ENCODE measurements around the gene RHEB. TPM values are rescaled to one million over a fixed set of nuclear protein-coding genes. Genes with fewer than 3 reads are reported as not detected.

The RHEB gene
- total RNA-seq, 2 experiments from 2014 or later = 62.0 to 64.6 TPM

DNA sequence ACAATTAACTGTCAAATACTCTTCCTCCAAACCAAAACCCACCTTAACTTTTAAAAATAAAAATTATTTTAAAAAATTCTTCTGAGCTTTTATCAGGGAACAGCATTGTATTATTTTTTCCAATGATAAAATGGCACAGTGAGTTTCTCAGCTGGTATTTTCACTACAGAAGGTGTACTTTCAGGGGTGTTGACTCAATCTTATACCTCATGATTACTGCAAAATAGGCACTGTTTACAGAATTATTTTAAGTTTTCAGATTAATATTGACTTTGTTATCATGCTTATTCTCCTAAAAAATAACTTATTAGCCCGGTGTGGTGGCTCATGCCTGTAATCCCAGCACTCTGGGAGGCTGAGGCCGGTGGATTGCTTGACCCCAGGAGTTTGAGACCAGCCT is 24.3 kb downstream of the RHEB start:
- Mint-ChIP-seq H3K4me1 (ENCODE audit: low read depth) (peaks cover 52% of the 10 kb centered on the region), H3K36me3 (peaks cover 2% of the 10 kb centered on the region), H3K9me3 (no peaks in the 10 kb centered on the region), H3K27me3 (no peaks in the 10 kb centered on the region), H3K4me3 (no peak overlapping the region), H3K27ac (no peak overlapping the region)
- no peak for DNase-seq
- intact Hi-C loops (cut with micrococcal nuclease) = no loop called here
- CTCF ChIA-PET = no interaction called here
- POLR2A ChIA-PET = no interaction called here

DNA sequence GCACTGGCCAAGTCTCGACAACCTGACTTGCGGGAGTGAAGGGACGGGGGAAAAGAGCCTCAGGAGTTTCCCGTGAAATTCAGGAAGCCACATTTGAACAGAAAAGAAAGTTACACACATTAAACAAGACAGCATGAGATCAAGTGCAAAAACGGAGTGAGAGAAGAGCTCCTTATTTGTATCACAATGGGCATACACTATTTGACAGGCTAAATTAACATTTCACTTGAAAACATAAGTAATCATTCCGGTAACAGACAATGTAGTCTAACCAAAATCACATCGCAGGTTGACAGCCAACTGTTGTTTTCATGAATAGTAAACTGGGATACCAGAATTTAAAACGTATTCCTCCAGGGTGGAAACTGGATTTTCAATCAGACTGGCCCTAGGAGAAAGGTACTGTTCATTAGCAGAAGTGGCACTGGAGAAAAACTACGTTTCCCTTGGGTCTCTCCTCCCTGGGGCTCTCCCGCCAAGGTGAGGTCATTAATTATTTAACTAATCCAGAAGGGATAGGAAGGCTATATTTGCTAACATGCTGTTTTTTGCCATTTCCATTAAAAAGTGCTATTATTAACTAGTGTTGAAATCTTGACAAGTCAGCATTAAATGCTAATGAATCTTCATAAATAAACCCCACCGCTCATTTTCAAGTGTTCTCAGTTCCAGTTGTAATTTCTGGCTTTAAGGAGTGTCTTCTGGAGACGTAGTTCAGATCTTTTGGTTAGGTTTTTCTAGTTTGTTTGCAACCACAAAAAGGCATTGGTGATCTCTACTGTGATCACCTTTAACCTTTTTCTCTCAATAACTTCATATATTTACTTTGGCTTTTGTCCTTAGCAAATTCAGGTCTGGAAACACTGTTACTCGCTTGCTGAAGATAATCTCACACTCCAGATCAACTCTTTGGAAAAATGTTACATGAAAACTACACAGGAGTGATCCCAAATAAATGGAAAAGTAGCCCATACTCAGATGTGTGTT is 25.1 kb downstream of the RHEB start:
- H3K4me3 Mint-ChIP-seq = no peak overlapping the region
- POLR2A ChIA-PET = no interaction called here
- H3K9me3 Mint-ChIP-seq = no peaks in the 10 kb centered on the region
- H3K36me3 Mint-ChIP-seq = peaks cover 4% of the 10 kb centered on the region
- intact Hi-C loops (cut with micrococcal nuclease) = no loop called here
- CTCF ChIA-PET = no interaction called here
- H3K4me1 Mint-ChIP-seq (ENCODE audit: low read depth) = peaks cover 48% of the 10 kb centered on the region
- no peak for DNase-seq
- no peak overlapping the region for H3K27ac Mint-ChIP-seq
- H3K27me3 Mint-ChIP-seq = no peaks in the 10 kb centered on the region

DNA sequence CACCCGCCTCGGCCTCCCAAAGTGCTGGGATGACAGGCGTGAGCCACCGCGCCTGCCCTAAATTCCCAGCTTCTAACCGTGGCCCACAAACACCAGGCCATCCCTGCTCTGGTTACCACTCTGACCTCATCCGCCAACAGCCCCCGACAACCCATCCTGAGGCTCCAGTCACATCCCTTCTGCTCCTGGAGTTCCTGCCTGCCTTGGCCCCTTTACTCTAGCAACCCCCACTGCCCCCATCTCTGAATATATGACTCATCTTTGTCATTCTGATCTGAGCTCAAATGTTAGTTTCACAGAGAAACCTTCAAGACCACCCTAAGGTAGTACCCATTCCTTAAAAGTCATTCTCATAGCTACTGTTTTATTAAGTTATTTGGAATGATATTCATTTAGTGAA is 26.6 kb downstream of the RHEB start:
- Mint-ChIP-seq H3K9me3 (no peaks in the 10 kb centered on the region), H3K4me1 (ENCODE audit: low read depth) (peaks cover 39% of the 10 kb centered on the region), H3K27ac (no peak overlapping the region), H3K36me3 (peaks cover 15% of the 10 kb centered on the region), H3K4me3 (no peak overlapping the region), H3K27me3 (no peaks in the 10 kb centered on the region)
- POLR2A ChIA-PET = no interaction called here
- CTCF ChIA-PET = interaction anchor here (1.7 kb wide), 1 partner anchor 15 kb away, joined by 3 read pairs; no protein-coding TSS in a partner anchor
- intact Hi-C loops (cut with micrococcal nuclease) = no loop called here
- no peak for DNase-seq

DNA sequence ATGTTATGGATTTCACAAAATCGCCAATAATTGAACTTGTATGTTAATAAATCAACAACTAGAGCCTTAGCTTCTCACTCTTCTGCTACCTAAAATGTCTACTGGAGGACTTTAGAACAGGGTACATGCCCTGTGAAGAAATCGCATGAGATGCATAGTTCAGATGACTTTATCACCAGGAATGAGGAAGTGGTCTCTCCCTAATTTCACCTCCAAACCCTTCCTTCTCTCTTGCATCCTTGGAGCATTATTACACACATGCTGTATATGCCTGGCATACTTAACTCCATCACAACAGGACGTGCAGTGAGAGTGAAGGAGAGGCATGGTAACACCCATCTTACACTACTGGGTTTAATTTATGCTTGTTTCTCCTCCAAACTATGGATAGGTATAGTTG is 27.8 kb downstream of the RHEB start:
- ChIA-PET CTCF (interaction anchor here (0.9 to 1.7 kb wide), 2 partner anchors 14 to 268 kb away, joined by 3 read pairs; no protein-coding TSS in a partner anchor), POLR2A (no interaction called here)
- H3K27me3 Mint-ChIP-seq = no peaks in the 10 kb centered on the region
- no peak for DNase-seq
- no peak overlapping the region for H3K4me3 Mint-ChIP-seq
- intact Hi-C loops (cut with micrococcal nuclease) = no loop called here
- peaks cover 28% of the 10 kb centered on the region for H3K4me1 Mint-ChIP-seq (ENCODE audit: low read depth)
- peaks cover 21% of the 10 kb centered on the region for H3K36me3 Mint-ChIP-seq
- no peaks in the 10 kb centered on the region for H3K9me3 Mint-ChIP-seq
- H3K27ac Mint-ChIP-seq = no peak overlapping the region

DNA sequence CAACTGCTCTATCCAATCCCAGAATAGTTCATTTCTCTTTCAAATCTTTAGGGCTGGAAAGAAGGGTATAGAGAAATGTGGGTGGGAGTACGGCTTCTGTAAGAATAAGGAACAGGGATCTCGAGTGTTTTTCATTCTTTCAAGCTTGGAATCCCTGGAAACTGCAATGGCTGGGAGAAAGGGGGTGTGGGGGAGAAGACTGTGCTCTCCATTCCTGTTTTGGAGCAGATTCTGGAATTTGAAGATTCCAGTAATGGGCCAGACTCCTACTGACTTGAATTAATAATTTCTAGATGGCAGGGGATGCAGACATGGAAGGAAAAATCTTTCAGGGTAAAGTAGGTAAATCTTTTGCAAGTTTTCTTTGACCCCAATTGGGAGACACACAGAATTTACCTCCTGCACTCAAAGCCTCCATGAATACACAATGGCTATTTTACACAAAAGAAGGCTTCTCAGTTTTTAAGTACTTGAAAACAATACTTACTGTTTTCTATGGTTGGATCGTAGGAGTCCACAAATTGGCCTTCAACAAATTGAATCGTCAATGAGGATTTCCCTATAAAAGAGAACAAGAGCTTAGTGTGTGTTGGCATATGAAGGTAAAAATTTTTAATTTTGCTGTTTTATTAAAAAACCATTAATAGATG is 29.1 kb downstream of the RHEB start:
- H3K27me3 Mint-ChIP-seq = no peaks in the 10 kb centered on the region
- intact Hi-C loops (cut with micrococcal nuclease) = no loop called here
- ChIA-PET POLR2A (no interaction called here), CTCF (interaction anchor here (0.9 kb wide), 1 partner anchor 269 kb away, joined by 3 read pairs; no protein-coding TSS in a partner anchor)
- H3K9me3 Mint-ChIP-seq = no peaks in the 10 kb centered on the region
- peaks cover 26% of the 10 kb centered on the region for H3K36me3 Mint-ChIP-seq
- DNase-seq = no peak
- H3K4me1 Mint-ChIP-seq (ENCODE audit: low read depth) = peaks cover 29% of the 10 kb centered on the region
- no peak overlapping the region for H3K4me3 Mint-ChIP-seq
- H3K27ac Mint-ChIP-seq = no peak overlapping the region

DNA sequence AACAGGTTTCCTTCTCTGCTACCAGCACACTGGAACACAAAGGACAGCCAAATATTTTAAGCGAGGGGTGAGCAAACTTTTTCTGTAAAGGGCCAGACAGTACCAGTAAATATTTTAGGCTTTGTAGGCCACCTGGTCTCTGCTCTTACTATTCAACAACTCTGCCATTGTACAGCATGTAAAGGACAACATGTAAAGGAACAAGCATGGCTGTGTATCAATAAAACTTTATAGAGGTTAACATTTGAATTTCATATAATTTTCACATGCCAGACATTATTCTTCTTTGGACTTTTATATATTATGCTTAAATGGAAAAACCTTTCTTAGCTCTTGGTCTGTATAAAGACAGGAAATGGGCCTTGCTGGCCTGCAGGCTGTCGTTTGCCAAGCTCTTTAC is 30.2 kb downstream of the RHEB start:
- intact Hi-C loops (cut with micrococcal nuclease) = no loop called here
- peaks cover 35% of the 10 kb centered on the region for H3K4me1 Mint-ChIP-seq (ENCODE audit: low read depth)
- peaks cover 35% of the 10 kb centered on the region for H3K36me3 Mint-ChIP-seq
- H3K4me3 Mint-ChIP-seq = no peak overlapping the region
- DNase-seq = no peak
- ChIA-PET POLR2A (no interaction called here), CTCF (no interaction called here)
- H3K27ac Mint-ChIP-seq = no peak overlapping the region
- H3K9me3 Mint-ChIP-seq = no peaks in the 10 kb centered on the region
- no peaks in the 10 kb centered on the region for H3K27me3 Mint-ChIP-seq

DNA sequence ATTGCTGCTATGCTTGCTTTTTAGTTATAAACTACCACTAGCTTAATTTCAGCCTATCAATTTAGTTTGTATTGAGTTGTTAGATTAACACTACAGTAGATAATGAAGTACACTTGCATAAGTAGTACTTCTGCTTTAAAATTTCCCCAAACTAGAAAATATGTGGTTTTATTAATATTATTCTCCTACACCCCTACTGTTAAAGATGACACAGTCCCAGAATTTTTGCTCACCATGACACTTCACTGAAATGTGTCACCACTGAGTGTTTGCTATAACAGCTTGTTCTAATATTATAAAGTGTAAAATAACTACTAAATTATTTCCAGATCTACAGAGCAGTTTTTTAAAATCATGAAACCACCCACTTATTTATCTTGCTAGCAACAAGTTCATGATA is 31.6 kb downstream of the RHEB start:
- Mint-ChIP-seq H3K4me1 (ENCODE audit: low read depth) (peaks cover 31% of the 10 kb centered on the region), H3K27me3 (no peaks in the 10 kb centered on the region), H3K27ac (no peak overlapping the region), H3K36me3 (peaks cover 46% of the 10 kb centered on the region), H3K9me3 (no peaks in the 10 kb centered on the region), H3K4me3 (no peak overlapping the region)
- ChIA-PET POLR2A (no interaction called here), CTCF (no interaction called here)
- intact Hi-C loops (cut with micrococcal nuclease) = no loop called here
- no peak for DNase-seq

DNA sequence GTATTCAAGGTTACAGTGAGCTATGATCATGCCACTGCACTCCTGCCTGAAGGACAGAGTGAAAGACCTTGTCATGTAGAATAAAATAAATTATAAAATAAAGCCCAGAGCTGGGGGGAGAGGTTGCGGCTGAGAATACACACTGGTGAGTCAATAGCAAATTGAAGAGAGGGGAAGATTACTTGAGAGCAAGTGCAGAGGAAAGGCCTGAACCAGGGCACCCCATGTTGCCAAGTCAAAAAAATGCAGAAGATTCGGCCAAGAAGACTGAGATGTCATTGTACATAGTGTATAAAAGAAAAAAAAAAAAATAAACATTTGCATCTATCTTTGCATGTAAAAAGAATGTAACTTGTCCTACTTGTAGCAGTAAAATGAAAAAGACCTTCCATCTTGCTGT is 32.5 kb downstream of the RHEB start:
- ChIA-PET POLR2A (no interaction called here), CTCF (no interaction called here)
- Mint-ChIP-seq H3K9me3 (no peaks in the 10 kb centered on the region), H3K4me3 (no peak overlapping the region), H3K4me1 (ENCODE audit: low read depth) (peaks cover 34% of the 10 kb centered on the region), H3K27me3 (no peaks in the 10 kb centered on the region), H3K36me3 (peaks cover 54% of the 10 kb centered on the region), H3K27ac (no peak overlapping the region)
- intact Hi-C loops (cut with micrococcal nuclease) = no loop called here
- DNase-seq = no peak

DNA sequence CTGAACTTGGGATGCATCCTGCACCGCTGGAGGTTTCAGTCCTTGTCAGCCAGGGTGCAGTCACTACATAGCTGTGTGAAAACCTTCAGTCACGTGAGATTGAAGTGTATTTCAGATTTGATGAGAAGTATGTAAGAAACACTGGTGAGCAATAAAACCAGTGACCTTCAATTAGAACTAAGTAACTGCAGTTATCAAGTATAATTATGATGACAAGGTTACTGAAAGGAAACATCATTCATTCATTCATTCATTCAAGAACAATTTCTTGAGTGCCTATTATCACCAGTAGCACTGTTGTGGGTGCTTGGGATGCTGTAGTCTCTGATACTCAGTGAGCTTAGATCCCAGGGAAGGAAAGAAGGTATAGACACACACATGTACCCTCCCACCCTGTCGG is 33.6 kb downstream of the RHEB start:
- no peak overlapping the region for H3K4me3 Mint-ChIP-seq
- H3K4me1 Mint-ChIP-seq (ENCODE audit: low read depth) = peaks cover 34% of the 10 kb centered on the region
- ChIA-PET POLR2A (interaction anchor here (0.5 kb wide), 1 partner anchor 702 kb away, joined by 3 read pairs; no protein-coding TSS in a partner anchor), CTCF (interaction anchor here (1.0 kb wide), 1 partner anchor 275 kb away, joined by 3 read pairs; no protein-coding TSS in a partner anchor)
- DNase-seq = no peak
- H3K27ac Mint-ChIP-seq = no peak overlapping the region
- peaks cover 61% of the 10 kb centered on the region for H3K36me3 Mint-ChIP-seq
- intact Hi-C loops (cut with micrococcal nuclease) = no loop called here
- no peaks in the 10 kb centered on the region for H3K27me3 Mint-ChIP-seq
- H3K9me3 Mint-ChIP-seq = no peaks in the 10 kb centered on the region

DNA sequence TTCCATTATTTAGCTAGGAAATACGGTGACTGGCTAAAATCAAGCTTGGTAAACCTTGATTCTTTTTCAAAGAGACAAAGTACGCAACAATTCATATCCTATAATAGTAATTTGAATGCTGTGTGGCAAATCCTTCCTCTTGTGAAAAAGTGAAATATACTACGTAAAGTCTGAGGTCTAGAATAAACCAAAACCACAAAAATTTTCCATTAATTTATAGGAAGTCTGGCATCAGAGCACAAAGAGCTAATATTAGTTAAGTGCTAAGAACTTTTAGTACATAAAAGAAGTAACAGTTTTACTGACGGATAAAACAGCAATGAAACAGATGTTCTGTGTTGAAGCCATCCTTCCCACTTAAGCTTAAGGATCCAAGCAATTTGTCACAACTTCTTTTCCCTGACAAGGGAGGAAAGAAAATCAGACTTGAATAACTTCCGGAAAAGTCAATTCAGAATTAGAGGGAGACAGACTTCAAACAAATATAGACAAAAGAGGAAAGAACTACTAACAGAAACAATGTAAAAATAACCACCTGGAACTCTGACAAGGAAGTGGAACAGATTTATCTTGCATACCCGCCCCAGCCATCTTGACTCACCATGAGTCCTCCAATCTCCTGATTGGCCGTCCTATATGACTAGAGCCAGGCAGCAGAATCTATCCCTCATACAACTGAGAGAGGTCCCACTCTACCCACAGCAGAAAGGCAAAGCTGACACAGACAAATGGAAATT is 34.6 kb downstream of the RHEB start:
- Mint-ChIP-seq H3K36me3 (peaks cover 58% of the 10 kb centered on the region), H3K4me1 (ENCODE audit: low read depth) (peaks cover 31% of the 10 kb centered on the region), H3K27ac (no peak overlapping the region), H3K4me3 (no peak overlapping the region), H3K27me3 (no peaks in the 10 kb centered on the region), H3K9me3 (no peaks in the 10 kb centered on the region)
- intact Hi-C loops (cut with micrococcal nuclease) = no loop called here
- DNase-seq = peak; percentile 39
- ChIA-PET POLR2A (interaction anchor here (0.5 to 0.7 kb wide), 2 partner anchors 147 to 701 kb away, joined by 3 read pairs; no protein-coding TSS in a partner anchor), CTCF (interaction anchor here (0.6 to 1.2 kb wide), 2 partner anchors 36 to 60 kb away, joined by 3 to 4 read pairs; no protein-coding TSS in a partner anchor)

DNA sequence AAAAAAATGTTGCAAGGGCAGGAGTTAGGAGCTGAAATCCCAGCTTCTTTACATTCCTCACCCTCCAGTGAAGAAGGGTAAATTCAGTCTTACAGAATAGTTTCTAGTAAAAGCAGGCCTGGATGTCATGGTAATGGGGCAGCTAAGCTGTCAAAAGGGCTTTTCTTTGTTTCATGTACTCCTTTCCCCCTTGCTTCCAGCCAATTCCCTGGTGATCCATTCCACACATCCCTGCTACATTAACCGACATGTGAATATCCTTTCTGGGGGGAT is 36.0 kb downstream of the RHEB start:
- peaks cover 56% of the 10 kb centered on the region for H3K36me3 Mint-ChIP-seq
- intact Hi-C loops (cut with micrococcal nuclease) = no loop called here
- H3K4me1 Mint-ChIP-seq (ENCODE audit: low read depth) = peaks cover 36% of the 10 kb centered on the region
- ChIA-PET CTCF (interaction anchor here (1.5 kb wide), 1 partner anchor 276 kb away, joined by 3 read pairs; no protein-coding TSS in a partner anchor), POLR2A (no interaction called here)
- no peak overlapping the region for H3K27ac Mint-ChIP-seq
- H3K9me3 Mint-ChIP-seq = no peaks in the 10 kb centered on the region
- no peak for DNase-seq
- no peaks in the 10 kb centered on the region for H3K27me3 Mint-ChIP-seq
- no peak overlapping the region for H3K4me3 Mint-ChIP-seq

Data from activated CD4-positive, alpha-beta memory T cell treated with anti-CD3 and anti-CD28 coated beads for 36 hours (primary cell).